VCaP (cell line): ENCODE data around the gene ACVR2B.

Experiments used
- H3K27ac ChIP-seq: fragments of 450-650 bp; 2 replicates; pipeline ENCODE4 v1.5.1; 2017
- TF ChIP-seq, protein P1 (sequence below): fragments of 450-650 bp; conservative IDR thresholded peaks from 2 replicates; pipeline ENCODE4 v1.5.1; 2017; ENCODE audit warnings: mild to moderate bottlenecking, moderate library complexity

The ACVR2B gene

DNA sequence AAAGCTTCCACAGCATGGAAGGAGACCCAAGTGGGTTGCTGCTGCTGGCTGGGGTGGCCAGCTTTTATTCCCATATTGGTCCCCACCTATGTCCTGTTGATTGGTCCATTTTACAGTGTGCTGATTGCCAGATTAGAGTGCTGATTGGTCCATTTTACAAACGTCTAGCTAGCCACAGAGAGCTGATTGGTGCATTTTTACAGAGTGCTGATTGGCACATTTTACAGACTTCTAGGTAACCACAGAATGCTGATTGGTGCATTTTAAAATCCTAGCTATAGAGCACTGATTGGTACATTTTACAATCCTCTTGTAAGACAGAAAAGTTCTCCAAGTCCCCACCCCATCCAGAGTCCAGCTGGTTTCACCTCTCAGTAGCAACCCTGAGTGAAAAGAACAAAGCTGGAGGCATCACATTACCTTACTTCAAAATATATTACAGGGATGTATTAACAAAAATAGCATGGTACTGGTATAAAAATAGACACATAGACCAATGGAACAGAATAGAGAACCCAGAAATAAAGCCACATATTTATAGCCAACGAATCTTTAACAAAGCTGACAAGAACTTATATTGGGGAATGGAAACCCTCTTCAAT is 7.5 kb upstream of the ACVR2B start:
- no peak overlapping the region for H3K27ac ChIP-seq
- TF ChIP-seq, protein P1, sequence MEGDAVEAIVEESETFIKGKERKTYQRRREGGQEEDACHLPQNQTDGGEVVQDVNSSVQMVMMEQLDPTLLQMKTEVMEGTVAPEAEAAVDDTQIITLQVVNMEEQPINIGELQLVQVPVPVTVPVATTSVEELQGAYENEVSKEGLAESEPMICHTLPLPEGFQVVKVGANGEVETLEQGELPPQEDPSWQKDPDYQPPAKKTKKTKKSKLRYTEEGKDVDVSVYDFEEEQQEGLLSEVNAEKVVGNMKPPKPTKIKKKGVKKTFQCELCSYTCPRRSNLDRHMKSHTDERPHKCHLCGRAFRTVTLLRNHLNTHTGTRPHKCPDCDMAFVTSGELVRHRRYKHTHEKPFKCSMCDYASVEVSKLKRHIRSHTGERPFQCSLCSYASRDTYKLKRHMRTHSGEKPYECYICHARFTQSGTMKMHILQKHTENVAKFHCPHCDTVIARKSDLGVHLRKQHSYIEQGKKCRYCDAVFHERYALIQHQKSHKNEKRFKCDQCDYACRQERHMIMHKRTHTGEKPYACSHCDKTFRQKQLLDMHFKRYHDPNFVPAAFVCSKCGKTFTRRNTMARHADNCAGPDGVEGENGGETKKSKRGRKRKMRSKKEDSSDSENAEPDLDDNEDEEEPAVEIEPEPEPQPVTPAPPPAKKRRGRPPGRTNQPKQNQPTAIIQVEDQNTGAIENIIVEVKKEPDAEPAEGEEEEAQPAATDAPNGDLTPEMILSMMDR: no peak

DNA sequence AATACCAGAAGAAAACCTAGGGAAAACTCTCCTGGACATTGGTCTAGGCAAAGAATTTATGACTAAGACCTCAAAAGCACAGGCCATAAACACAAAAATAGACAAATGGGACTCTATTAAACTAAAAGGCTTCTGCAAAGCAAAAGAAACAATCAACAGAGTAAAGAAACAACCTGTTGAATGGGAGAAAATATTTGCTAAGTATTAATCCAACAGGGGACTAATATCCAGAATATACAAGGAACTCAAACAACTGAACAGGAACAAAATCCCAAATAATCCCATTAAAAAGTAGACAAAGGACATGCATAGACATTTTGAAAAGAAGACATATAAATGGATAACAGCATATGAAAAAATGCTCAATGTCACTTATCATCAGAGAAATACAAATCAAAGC is 6.9 kb upstream of the ACVR2B start:
- TF ChIP-seq, protein P1: no peak
- no peak overlapping the region for H3K27ac ChIP-seq

DNA sequence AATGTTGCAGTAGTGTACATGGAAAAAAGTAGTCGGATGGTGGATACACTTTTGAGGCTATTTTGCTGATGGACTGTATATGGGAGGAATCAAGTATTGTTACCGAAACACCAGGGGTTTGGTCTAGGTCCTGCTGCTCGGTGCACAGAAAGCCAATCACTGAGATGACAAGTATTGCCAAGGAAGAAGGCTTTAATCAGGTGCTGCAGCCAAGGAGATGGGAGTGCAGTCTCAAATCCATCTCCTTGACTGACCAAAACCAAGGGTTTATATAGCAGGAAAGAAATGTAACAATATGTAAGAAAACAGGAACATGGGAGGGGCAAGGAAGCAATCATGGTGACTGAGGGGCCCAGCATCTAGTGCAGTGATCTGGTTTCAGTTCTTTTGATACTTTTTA is 2.8 kb upstream of the ACVR2B start:
- H3K27ac ChIP-seq: no peak overlapping the region

DNA sequence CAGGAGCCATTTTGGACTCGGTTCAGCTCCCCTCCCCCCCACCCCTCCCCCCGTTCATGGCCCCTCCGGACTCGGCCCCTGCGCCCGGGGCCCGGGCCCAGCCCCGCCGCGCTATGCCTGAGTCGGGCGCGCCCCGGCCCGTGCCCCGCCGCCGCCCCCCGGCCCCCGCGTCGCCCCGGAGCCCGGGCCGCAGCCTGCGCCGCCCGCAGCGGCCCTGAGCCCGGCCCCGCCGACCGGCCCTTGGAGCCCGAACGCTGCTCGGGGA is 155 bp downstream of the ACVR2B start:
- H3K27ac ChIP-seq: peak overlapping the region; percentile 100
- TF ChIP-seq, protein P1: no peak

More for the DNA sequence above, 2.8 kb upstream of the ACVR2B start:
- TF ChIP-seq, protein P1: no peak

DNA sequence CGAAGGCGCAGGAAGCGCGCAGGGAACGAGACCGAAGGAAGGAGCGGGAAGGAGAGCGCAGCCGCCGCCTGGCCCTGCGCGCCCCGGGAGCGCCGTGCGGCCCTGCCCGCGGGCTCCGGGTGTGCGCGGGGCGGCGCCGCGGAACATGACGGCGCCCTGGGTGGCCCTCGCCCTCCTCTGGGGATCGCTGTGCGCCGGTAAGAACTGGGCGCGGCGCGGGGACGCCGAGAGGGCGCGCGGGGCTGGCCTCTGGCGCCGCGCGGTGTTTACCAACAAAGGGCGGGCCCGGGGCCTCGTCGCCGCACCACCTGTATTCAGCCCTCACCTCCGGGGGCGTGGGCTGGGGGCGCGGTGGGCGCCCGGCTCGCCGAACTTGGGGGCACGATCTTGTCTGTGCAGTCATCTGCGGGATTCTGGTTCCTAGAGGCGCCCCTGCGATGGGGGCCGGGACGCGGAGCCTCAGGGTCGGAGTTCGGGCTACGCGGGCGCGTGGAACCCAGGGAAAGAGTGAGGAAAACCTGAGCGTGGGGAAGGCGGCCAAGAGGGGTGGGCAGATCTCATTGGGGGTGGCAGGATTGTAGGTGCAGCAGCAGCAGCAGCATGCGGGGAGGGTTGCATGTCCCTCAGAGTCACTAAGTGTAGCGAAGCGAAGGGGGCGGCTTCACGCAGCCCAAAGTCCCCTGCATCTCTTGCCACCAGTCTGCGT is 641 bp downstream of the ACVR2B start:
- TF ChIP-seq, protein P1: no peak; the same call in 1 of the 2 replicates

DNA sequence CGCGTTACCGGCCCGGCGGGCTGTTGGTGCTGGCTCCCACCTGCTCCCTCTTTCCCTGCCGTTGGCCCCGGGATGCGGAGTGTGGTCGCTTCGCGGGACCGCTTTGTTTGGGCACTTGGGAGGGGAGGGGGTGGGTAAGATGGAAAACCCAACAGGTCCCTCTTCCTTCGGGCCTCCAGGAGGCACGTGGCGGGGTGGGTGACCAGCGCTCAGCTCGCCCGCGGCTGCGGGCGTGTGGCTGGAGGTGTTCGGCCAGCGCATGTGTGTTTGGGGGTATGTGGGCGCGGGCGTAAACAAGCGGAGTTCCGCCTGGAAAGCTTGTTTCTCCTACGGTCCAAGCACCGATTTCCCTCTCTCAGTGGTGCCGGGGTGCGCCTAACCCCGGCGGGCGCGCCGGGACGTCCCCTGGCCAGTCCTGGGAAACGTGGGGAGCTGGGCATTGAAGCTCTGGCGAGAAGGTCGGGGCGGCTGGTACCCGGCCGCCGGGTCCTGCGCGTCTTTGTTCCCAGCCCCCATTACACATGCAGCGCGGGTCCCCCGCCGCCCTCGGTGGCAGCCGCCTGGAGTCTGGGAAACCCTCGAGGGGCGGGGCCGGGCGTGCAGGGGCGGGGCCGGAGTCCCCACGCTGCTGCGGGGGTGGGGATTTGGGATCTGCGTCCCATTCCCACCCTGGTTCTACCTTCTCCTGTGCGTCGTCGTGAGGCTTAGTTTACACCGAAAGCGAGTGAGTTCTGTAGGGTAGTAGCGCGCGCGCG is 1.4 kb downstream of the ACVR2B start:
- H3K27ac ChIP-seq: peak overlapping the region; percentile 100
- TF ChIP-seq, protein P1: no peak

More for the DNA sequence above, 641 bp downstream of the ACVR2B start:
- H3K27ac ChIP-seq: peak overlapping the region; percentile 100

DNA sequence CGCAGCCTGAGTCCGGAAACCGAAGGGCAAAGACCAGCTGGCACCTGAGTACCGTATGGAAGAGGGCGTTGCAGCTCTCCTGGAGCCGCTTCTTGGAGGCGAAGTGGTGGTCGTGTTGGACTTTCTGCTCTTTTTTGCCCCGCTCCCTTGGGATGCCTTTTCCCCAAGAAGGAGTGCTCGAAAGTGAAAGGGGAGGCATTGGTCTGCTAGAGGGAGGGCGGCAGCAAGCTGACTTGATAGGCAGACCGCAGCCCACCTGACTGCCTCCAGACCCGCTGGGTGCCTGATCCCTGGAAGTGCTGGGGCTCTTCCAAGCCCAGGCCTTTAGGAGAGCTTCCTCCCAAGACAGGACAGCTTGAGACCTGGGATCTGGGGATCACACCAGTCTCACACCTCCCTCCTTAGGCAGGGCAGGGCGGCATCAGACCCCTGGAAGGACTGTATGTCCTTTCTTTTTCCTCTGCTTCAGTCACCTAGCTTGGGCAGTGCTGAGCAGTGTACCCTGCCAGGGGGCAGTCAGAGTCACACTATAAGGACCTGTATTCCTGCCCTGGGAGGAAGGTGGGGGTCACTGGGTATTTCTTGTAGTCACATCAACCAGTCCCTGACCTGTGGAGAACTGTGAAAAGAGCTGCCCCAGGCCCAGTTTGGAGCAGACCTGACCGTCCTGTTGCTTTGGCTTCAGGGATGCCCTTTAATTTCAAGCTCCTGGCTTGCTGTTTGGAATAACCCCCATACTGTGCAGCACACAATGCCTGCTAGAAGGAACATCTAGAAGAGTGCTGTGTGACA is 2.1 kb downstream of the ACVR2B start:
- peak overlapping the region; percentile 100 for H3K27ac ChIP-seq
- TF ChIP-seq, protein P1: no peak
